Endothelial cell of umbilical vein (primary cell): ENCODE data around the gene CYTH1. TPM values are rescaled to one million over a fixed set of nuclear protein-coding genes. Genes with fewer than 3 reads are reported as not detected.

Experiments
- BruUV-seq: library from RNA; stranded (reverse); fragments of 400-500 nt; replicated peaks from 2 replicates; lab custom pipeline; 2021; lab: Mats Ljungman, UMichigan
- CTCF ChIA-PET: fragments of 300-600, 350-600 bp; sonication (Branson Sonifier 250); formaldehyde crosslinking; loops from one replicate; lab custom pipeline; 2021; ENCODE audit warnings: antibody characterized with exemption, inconsistent platforms; lab: Charles Lee
- POLR2A ChIA-PET: fragments of 300-600, 350-600 bp; sonication (Branson Sonifier 250); formaldehyde crosslinking; loops from one replicate; lab custom pipeline; 2021; ENCODE audit warnings: antibody characterized with exemption, inconsistent platforms; lab: Charles Lee
- DNase-seq: peaks from one replicate; pipeline ENCODE4 v3.0.0-alpha.2; 2011; ENCODE audit warnings: low read depth, low spot score
- FAIRE-seq: peaks from 2 replicates; lab custom pipeline; 2011; peaks lifted over from hg19 to GRCh38; lab: Jason Lieb, UNC
- H2AFZ ChIP-seq: 2 replicates; pipeline ENCODE4 v1.6.0; 2012; ENCODE audit warnings: low read depth, low read length, control low read depth, inconsistent platforms
- H3K27ac ChIP-seq: 2 replicates; pipeline ENCODE4 v1.5.1; 2011; ENCODE audit warnings: low read depth, mild to moderate bottlenecking, control low read depth, low read length, moderate library complexity; ENCODE audit not compliant: insufficient read depth
- H3K27me3 ChIP-seq, 2 experiments: 2 replicates each; pipeline versions ENCODE4 v1.6.0 to v1.6.1; 2011; ENCODE audit warnings: low read length in 2 of 2, mixed read lengths in 1 of 2; ENCODE audit not compliant: control insufficient read depth in 2 of 2, insufficient read depth in 2 of 2
- H3K36me3 ChIP-seq, 2 experiments: 2 replicates in 1 of 2; 3 replicates in 1 of 2; pipeline ENCODE4 v1.5.1; 2011; ENCODE audit warnings: low read length in 2 of 2, mild to moderate bottlenecking in 1 of 2, moderate library complexity in 1 of 2; ENCODE audit not compliant: control insufficient read depth in 2 of 2, insufficient read depth in 2 of 2; ENCODE audit errors: extremely low read depth in 1 of 2
- H3K4me1 ChIP-seq: 3 replicates; pipeline ENCODE4 v1.5.1; 2011; ENCODE audit warnings: mild to moderate bottlenecking, low read length; ENCODE audit not compliant: control insufficient read depth, insufficient read depth; ENCODE audit errors: extremely low read depth
- H3K4me2 ChIP-seq: 2 replicates; pipeline ENCODE4 v1.6.1; 2011; ENCODE audit warnings: low read length, control low read depth, mixed read lengths; ENCODE audit not compliant: insufficient read depth
- H3K4me3 ChIP-seq, 3 experiments: fragments of 200-600 bp in 1 of 3; sonication (generic), shearing (Covaris generic) in 1 of 3; replicated peaks in 1 of 3; 2 replicates each; pipeline ENCODE4 v1.5.1; 2011 to 2016; ENCODE audit warnings: control low read depth in 3 of 3, low read length in 3 of 3, mild to moderate bottlenecking in 2 of 3, inconsistent platforms in 1 of 3, low read depth in 1 of 3, moderate library complexity in 1 of 3; ENCODE audit not compliant: insufficient read depth in 1 of 3
- H3K79me2 ChIP-seq: 2 replicates; pipeline ENCODE4 v1.6.0; 2012; ENCODE audit warnings: low read length, inconsistent platforms; ENCODE audit not compliant: control insufficient read depth, insufficient read depth
- H3K9ac ChIP-seq: replicated peaks from 2 replicates; pipeline ENCODE3; 2011; ENCODE audit warnings: low read length, control low read depth; ENCODE audit not compliant: insufficient read depth; ENCODE audit errors: extremely low read depth
- H3K9me1 ChIP-seq: replicated peaks from 3 replicates; pipeline ENCODE4 v1.6.0; 2011; ENCODE audit warnings: mild to moderate bottlenecking, low read length; ENCODE audit not compliant: control insufficient read depth, insufficient read depth; ENCODE audit errors: extremely low read depth
- H3K9me3 ChIP-seq: replicated peaks from 2 replicates; pipeline ENCODE4 v1.5.1; 2012; ENCODE audit warnings: low read length, inconsistent platforms; ENCODE audit not compliant: control insufficient read depth, insufficient read depth
- H4K20me1 ChIP-seq: replicated peaks from 2 replicates; pipeline ENCODE3; 2011; ENCODE audit warnings: mild to moderate bottlenecking, low read length; ENCODE audit not compliant: control insufficient read depth, insufficient read depth; ENCODE audit errors: extremely low read depth
- EZH2 ChIP-seq: IDR thresholded peaks from 2 replicates; pipeline ENCODE4 v1.6.1; 2012; ENCODE audit warnings: borderline replicate concordance, low read depth, mild to moderate bottlenecking, moderate library complexity, low read length, inconsistent platforms; ENCODE audit not compliant: severe bottlenecking
- FOS ChIP-seq: IDR thresholded peaks from 2 replicates; pipeline ENCODE4 v1.6.1; 2011; ENCODE audit warnings: mild to moderate bottlenecking, low read length, moderate library complexity, borderline replicate concordance; ENCODE audit not compliant: insufficient read depth
- GATA2 ChIP-seq: IDR thresholded peaks from 2 replicates; pipeline ENCODE4 v1.7.0; 2011; ENCODE audit warnings: low read depth, mild to moderate bottlenecking, moderate library complexity, mixed read lengths, low read length; ENCODE audit not compliant: insufficient read length, insufficient read depth
- JUN ChIP-seq: IDR thresholded peaks from 2 replicates; pipeline ENCODE4 v1.6.1; 2011; ENCODE audit warnings: borderline replicate concordance, low read depth; ENCODE audit not compliant: insufficient read length, insufficient read depth
- MYC ChIP-seq: IDR thresholded peaks from one replicate; pipeline ENCODE4 v1.6.1; 2011; ENCODE audit warnings: mild to moderate bottlenecking, low read depth, low read length
- POLR2A ChIP-seq: IDR thresholded peaks from 2 replicates; pipeline ENCODE4 v1.6.1; 2012; ENCODE audit warnings: low read depth, mild to moderate bottlenecking, control low read depth, low read length
- POLR2AphosphoS5 ChIP-seq: IDR thresholded peaks from 2 replicates; pipeline ENCODE4 v1.6.1; 2012; ENCODE audit warnings: low read depth, mild to moderate bottlenecking, control low read depth, low read length, moderate library complexity; ENCODE audit not compliant: insufficient read depth
- dilution Hi-C: fragments of 300-500 bp; cut with MboI; formaldehyde crosslinking; loops from one replicate; pipeline ENCODE4 v1.15.0; 2019; ENCODE audit warnings: low sequenced_read_pairs; ENCODE audit not compliant: extremely low pct_ligation_motif_present
- intact Hi-C: fragments of 100-400 bp; cut with micrococcal nuclease; formaldehyde crosslinking; loops from one replicate; pipeline ENCODE4 v1.10.0; 2022
- polyA plus RNA-seq, 4 experiments: library from polyadenylated mRNA; depleted of rRNA in 3 of 4; stranded (reverse) in 3 of 4; unstranded in 1 of 4; fragments of >200 nt; gene quantifications; 2 replicates each; pipeline versions ENCODE4 v1.2.1 to v1.2.3, GENCODE V29; 2011 to 2012; ENCODE audit warnings: missing spikeins in 1 of 4
- total RNA-seq: library from RNA; stranded (reverse); gene quantifications from 2 replicates; pipeline ENCODE4 v1.2.3, GENCODE V29; 2021
- TF ChIP-seq, protein P1 (sequence below): IDR thresholded peaks from 2 replicates; pipeline ENCODE4 v1.6.1; 2011; ENCODE audit not compliant: insufficient read depth, insufficient read length
- TF ChIP-seq, protein P2 (sequence below), 2 donors: IDR thresholded peaks; 1 replicate in 1 of 2; 2 replicates in 1 of 2; pipeline ENCODE4 v1.5.1; 2011; ENCODE audit warnings: low read length in 2 of 2, mild to moderate bottlenecking in 2 of 2, moderate library complexity in 2 of 2, control low read depth in 1 of 2, inconsistent platforms in 1 of 2, low read depth in 1 of 2; ENCODE audit not compliant: insufficient read depth in 1 of 2; ENCODE audit errors: extremely low read depth in 1 of 2

The CYTH1 gene
- total and polyA plus RNA-seq, 2 donors (not counting 3 experiments of a cell fraction or from before 2014, with no cell fraction given): 35.9 to 49.9 TPM

GRCh38 chr17:78641666-78642065 is 140.4 kb downstream of the CYTH1 start:
- no peak for DNase-seq
- ChIA-PET POLR2A (no interaction called here), CTCF (no interaction called here)
- no peaks in the 10 kb centered on the region for H4K20me1 ChIP-seq
- no peak for FAIRE-seq
- no peak overlapping the region for H3K9ac ChIP-seq
- H3K9me1 ChIP-seq: no peaks in the 10 kb centered on the region
- no peaks in the 10 kb centered on the region for H3K9me3 ChIP-seq
- no peaks in the 10 kb centered on the region for H3K79me2 ChIP-seq
- H3K27me3 ChIP-seq: no peaks in the 10 kb centered on the region
- dilution Hi-C loops (loop anchor here (25.0 kb wide), 1 partner anchor 154 kb away; no protein-coding TSS in a partner anchor), intact Hi-C loops (no loop called here)
- no peaks in the 10 kb centered on the region for H3K36me3 ChIP-seq
- TF ChIP-seq, protein P1, sequence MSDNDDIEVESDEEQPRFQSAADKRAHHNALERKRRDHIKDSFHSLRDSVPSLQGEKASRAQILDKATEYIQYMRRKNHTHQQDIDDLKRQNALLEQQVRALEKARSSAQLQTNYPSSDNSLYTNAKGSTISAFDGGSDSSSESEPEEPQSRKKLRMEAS: no peak
- no peak for TF ChIP-seq POLR2AphosphoS5
- TF ChIP-seq, protein P2, sequence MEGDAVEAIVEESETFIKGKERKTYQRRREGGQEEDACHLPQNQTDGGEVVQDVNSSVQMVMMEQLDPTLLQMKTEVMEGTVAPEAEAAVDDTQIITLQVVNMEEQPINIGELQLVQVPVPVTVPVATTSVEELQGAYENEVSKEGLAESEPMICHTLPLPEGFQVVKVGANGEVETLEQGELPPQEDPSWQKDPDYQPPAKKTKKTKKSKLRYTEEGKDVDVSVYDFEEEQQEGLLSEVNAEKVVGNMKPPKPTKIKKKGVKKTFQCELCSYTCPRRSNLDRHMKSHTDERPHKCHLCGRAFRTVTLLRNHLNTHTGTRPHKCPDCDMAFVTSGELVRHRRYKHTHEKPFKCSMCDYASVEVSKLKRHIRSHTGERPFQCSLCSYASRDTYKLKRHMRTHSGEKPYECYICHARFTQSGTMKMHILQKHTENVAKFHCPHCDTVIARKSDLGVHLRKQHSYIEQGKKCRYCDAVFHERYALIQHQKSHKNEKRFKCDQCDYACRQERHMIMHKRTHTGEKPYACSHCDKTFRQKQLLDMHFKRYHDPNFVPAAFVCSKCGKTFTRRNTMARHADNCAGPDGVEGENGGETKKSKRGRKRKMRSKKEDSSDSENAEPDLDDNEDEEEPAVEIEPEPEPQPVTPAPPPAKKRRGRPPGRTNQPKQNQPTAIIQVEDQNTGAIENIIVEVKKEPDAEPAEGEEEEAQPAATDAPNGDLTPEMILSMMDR (IDR thresholded peaks at IDR 0.05; ENCODE audit: extremely low read depth in 1 of 2, insufficient read depth in 1 of 2, low read depth in 1 of 2, low read length in 2 of 2): no peak
- no peak for TF ChIP-seq POLR2A
- no peak for TF ChIP-seq EZH2
- TF ChIP-seq MYC: no peak
- no peak for TF ChIP-seq GATA2
- no peak for TF ChIP-seq FOS
- no peak for TF ChIP-seq JUN
- no peak overlapping the region for H3K4me2 ChIP-seq
- H3K27ac ChIP-seq: no peak overlapping the region
- no peak overlapping the region for H3K4me3 ChIP-seq
- H3K4me1 ChIP-seq: peaks cover 8% of the 10 kb centered on the region
- BruUV-seq: no TSS peak
- H2AFZ ChIP-seq: no peak overlapping the region
